ENCODE results near the gene ANKS3. TPM values are rescaled to one million over a fixed set of nuclear protein-coding genes. Genes with fewer than 3 reads are reported as not detected.
A peak's percentile ranks its signal among the peaks of the same experiment; 100 is the strongest.

ANKS3 gene
- total and polyA plus RNA-seq, 9 donors, result 12.0 to 19.6 (median 16.3) TPM

DNA sequence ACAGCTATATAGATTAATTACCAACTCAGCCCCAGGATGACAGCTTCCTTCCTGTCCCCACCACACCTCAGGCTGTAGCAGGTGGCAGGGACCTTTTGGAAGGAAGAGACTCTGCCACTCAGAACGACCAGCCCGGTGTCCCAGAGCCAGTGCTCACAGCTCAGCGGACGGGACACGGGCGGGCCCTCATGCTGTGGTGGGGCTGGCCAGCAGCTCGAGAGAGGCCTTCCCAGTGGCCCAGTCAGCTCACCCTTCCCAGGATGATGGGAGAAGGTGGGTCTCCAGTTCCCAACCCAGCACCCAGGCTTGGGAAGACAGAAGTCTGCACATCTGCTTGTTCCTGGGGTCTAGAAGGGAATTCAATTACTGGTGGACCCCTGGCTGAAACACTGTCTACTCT, 30.2 kb downstream of the ANKS3 start:
- Histone ChIP-seq H3K4me1 (ENCODE audit: control insufficient read depth, insufficient read depth, low read length) (no peaks in the 10 kb centered on the region), H3K27me3 (ENCODE audit: control insufficient read depth, insufficient read depth, low read length) (no peaks in the 10 kb centered on the region), H3K36me3 (ENCODE audit: control insufficient read depth, insufficient read depth, low read length) (peaks cover 72% of the 10 kb centered on the region), H3K9me3 (replicated peaks; ENCODE audit: control insufficient read depth, low read depth, low read length) (no peaks in the 10 kb centered on the region), H3K4me3 (ENCODE audit: low read length) (no peak overlapping the region), H3K27ac (ENCODE audit: low read length) (no peak overlapping the region)
- no peak for DNase-seq
- WGBS (ENCODE audit: insufficient coverage), result 100% methylated on average over 1 of the region's 7 CpGs

DNA sequence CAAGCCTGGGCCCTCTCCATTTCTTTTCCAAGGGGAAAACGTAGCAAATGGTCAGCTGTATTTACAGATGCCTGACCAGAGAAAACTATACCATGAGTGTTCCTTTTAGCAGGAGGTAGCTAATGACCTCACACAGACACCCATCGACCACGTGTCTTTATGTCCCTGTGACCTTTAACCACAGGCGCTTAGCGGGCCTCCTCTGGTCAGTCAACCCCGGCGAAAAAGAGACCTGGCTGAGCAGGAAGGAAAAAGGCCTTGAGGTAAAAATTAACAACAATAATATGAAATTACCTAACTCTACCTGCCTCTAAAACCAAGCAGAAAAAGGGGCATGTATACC, 31.6 kb downstream of the ANKS3 start:
- no peak for DNase-seq
- H3K27ac ChIP-seq (ENCODE audit: low read length), result no peak overlapping the region
- H3K9me3 ChIP-seq (replicated peaks; ENCODE audit: control insufficient read depth, low read depth, low read length), result no peaks in the 10 kb centered on the region
- WGBS (ENCODE audit: insufficient coverage), result 53% methylated on average over 3 of the region's 7 CpGs
- H3K36me3 ChIP-seq (ENCODE audit: control insufficient read depth, insufficient read depth, low read length), result peaks cover 87% of the 10 kb centered on the region
- no peaks in the 10 kb centered on the region for H3K27me3 ChIP-seq (ENCODE audit: control insufficient read depth, insufficient read depth, low read length)
- H3K4me3 ChIP-seq (ENCODE audit: low read length), result no peak overlapping the region
- H3K4me1 ChIP-seq (ENCODE audit: control insufficient read depth, insufficient read depth, low read length), result no peaks in the 10 kb centered on the region

DNA sequence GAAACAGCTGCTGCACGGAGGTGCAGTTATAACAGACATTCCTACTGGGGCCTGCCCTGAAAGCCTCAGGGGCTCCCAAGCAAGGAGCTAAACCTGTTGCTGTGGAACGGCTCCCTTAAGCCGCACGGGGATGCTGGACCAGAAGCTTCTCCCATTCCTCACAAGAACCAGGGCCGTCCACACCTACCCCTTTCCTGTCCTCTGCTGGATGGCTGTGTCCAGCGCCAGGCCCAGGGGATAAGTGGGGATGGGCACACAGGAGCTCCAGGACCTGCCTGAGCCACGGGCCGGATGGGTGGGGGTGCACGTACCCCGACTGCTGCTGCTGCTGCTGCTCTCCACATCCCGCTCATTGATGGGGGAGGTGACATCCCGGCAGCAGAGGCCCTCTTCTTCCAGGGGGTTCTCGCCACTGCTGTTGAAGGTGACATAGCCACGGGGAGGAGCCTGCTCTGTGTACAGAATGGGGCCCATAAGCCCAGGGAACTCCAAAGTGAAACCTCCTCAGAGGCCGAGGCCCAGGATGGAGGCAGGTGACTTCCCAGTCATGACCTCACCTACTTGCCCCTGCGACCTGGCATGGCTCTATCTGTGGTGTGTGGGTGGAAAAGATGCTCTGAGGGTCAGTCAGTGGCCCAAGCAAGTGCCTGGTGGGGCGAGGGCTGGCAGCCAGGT, 32.1 kb downstream of the ANKS3 start:
- DNase-seq, result no peak
- Histone ChIP-seq H3K27me3 (ENCODE audit: control insufficient read depth, insufficient read depth, low read length) (no peaks in the 10 kb centered on the region), H3K4me3 (ENCODE audit: low read length) (no peak overlapping the region), H3K9me3 (replicated peaks; ENCODE audit: control insufficient read depth, low read depth, low read length) (no peaks in the 10 kb centered on the region), H3K27ac (ENCODE audit: low read length) (no peak overlapping the region), H3K4me1 (ENCODE audit: control insufficient read depth, insufficient read depth, low read length) (no peaks in the 10 kb centered on the region), H3K36me3 (ENCODE audit: control insufficient read depth, insufficient read depth, low read length) (peaks cover 87% of the 10 kb centered on the region)
- 81% methylated on average over 7 of the region's 17 CpGs for WGBS (ENCODE audit: insufficient coverage)

DNA sequence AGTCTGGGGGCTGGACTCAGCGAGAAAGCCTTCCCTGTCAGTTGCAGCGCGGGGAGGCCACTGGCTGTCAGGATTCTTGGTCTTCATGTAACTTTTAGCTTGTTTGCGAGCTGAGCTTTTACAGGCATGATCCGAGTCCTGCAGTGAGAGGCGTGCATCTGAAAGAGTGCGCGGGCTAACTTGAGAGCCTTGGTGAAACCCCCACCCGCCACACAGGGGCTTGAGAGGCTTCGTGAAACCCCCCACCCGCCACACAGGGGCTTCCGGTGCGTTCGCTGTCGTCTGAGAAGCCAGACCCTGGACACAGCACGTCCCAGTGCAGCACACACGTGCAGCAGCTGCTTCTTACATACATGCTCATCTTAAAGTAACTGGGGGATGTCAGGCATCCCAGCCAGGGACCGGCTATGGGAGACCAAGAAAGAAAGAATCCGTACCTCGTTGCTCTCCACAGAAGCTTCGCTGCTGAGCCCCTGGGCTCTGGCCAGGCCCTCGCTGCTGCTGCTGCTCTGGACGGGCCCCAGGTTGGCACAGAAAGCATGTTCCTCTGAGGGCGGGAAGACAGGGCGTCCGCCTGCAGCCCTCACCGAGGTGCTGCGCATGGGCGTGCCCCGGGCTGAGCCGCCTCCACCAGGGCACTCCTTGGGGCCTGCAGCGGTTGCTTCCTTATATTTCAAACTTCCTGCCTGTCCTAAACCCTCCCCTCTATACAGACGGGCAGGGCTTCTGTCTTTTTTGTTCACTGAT, 32.9 kb downstream of the ANKS3 start:
- no peak overlapping the region for H3K4me3 ChIP-seq (ENCODE audit: low read length)
- 81% methylated on average over 26 of the region's 33 CpGs for WGBS (ENCODE audit: insufficient coverage)
- no peak overlapping the region for H3K27ac ChIP-seq (ENCODE audit: low read length)
- H3K9me3 ChIP-seq (replicated peaks; ENCODE audit: control insufficient read depth, low read depth, low read length), result no peaks in the 10 kb centered on the region
- peaks cover under 1% of the 10 kb centered on the region for H3K4me1 ChIP-seq (ENCODE audit: control insufficient read depth, insufficient read depth, low read length)
- H3K27me3 ChIP-seq (ENCODE audit: control insufficient read depth, insufficient read depth, low read length), result no peaks in the 10 kb centered on the region
- no peak for DNase-seq
- peaks cover 88% of the 10 kb centered on the region for H3K36me3 ChIP-seq (ENCODE audit: control insufficient read depth, insufficient read depth, low read length)

DNA sequence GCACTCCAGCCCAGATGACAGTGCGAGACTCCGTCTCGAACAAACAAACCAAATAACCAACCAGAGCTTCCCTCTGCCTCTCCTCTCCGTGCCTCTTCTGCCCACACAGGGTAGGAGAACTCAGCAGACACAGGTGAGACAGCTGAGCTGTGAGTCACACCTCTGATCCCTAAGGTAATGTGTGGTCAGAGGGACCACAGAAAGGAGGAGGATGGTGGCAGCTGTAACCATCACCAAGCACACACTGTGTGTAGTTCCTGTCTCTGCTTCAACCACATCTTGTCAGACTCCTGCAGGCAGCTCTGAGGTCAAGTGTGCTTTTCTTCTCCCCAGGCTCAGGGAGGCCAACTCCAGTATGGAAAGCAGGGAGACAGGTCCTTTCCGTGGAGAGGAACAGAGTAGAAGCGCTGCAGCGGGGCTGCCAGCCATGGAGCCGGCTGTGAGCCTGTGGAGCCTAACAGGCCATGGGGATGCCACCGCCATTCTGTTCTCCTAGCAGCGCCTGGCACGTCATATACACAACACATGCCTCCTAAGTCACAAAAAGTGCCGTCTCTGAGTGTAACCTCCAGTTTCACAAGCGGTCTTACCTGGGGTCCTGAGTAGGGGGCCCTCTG, 33.6 kb downstream of the ANKS3 start:
- peaks cover 94% of the 10 kb centered on the region for H3K36me3 ChIP-seq (ENCODE audit: control insufficient read depth, insufficient read depth, low read length)
- peaks cover 7% of the 10 kb centered on the region for H3K4me1 ChIP-seq (ENCODE audit: control insufficient read depth, insufficient read depth, low read length)
- DNase-seq, result no peak
- 95% methylated on average over 9 of the region's 13 CpGs for WGBS (ENCODE audit: insufficient coverage)
- H3K27ac ChIP-seq (ENCODE audit: low read length), result no peak overlapping the region
- no peak overlapping the region for H3K4me3 ChIP-seq (ENCODE audit: low read length)
- H3K27me3 ChIP-seq (ENCODE audit: control insufficient read depth, insufficient read depth, low read length), result no peaks in the 10 kb centered on the region
- H3K9me3 ChIP-seq (replicated peaks; ENCODE audit: control insufficient read depth, low read depth, low read length), result no peaks in the 10 kb centered on the region

DNA sequence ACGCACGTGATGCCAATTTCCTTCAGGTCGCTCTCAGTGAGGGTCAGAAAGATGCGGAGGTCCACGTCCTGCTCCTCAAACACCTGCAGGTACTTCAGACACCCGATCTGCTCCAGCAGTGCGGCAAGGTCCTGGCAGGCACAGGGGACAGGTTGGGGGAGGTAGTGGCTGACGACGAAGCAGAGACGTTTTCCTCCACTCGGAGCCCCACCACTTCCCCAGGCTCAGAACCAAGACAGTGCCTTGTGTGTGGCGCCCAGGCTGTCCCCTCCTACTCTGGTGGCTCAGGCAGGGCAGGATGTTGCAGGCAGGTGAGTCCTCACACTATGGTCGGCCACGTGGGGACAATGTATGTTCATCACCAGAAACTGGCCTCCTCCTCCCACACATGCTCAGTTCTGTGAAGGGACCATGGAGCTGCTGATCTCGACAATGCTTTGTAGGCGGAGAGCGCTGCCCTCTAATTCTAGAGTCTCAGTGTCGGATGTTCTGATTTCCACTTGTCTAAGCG, 35.0 kb downstream of the ANKS3 start:
- WGBS (ENCODE audit: insufficient coverage), result 85% methylated on average over 13 of the region's 19 CpGs
- Histone ChIP-seq H3K4me3 (ENCODE audit: low read length) (no peak overlapping the region), H3K9me3 (replicated peaks; ENCODE audit: control insufficient read depth, low read depth, low read length) (no peaks in the 10 kb centered on the region), H3K27me3 (ENCODE audit: control insufficient read depth, insufficient read depth, low read length) (no peaks in the 10 kb centered on the region), H3K36me3 (ENCODE audit: control insufficient read depth, insufficient read depth, low read length) (peaks cover 86% of the 10 kb centered on the region), H3K4me1 (ENCODE audit: control insufficient read depth, insufficient read depth, low read length) (peaks cover 19% of the 10 kb centered on the region), H3K27ac (ENCODE audit: low read length) (no peak overlapping the region)
- DNase-seq, result no peak

DNA sequence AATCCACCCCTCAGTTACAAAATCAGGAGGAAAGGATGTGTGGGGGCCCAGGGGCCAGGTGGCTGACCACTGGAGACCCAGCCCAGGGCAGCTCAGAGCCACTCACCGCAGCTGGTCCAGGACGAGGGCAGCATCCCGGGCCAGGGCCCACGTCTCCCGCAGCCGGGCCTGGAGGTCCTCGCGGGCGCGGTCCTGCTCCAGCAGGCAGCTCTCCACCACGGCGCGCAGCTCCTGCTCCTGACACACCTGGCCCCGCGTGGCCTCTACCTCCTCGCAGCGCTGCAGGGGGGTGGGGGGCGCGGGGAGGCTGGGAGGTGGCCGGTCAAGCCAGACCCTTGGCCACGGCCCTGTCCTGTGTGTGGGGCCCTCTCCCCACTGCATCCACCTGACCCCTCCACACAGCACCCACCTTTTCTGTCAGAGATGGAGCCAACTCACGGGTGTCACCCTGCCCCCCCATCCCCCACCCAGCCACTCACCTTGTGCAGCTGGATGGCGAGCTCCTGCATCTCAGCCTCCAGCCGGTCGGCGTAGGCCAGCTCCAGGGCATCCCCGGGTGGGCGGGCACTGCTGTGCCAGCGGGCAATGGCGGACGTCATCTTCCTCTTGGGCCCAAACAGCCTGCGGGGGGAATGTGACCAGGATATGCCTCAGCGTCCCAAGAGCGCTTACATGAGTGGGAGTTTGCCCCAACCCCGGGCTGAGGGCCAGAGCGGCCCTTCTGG, 35.6 kb downstream of the ANKS3 start:
- WGBS (ENCODE audit: insufficient coverage), result 90% methylated on average over 32 of the region's 36 CpGs
- Histone ChIP-seq H3K9me3 (replicated peaks; ENCODE audit: control insufficient read depth, low read depth, low read length) (no peaks in the 10 kb centered on the region), H3K27ac (ENCODE audit: low read length) (no peak overlapping the region), H3K4me3 (ENCODE audit: low read length) (no peak overlapping the region), H3K36me3 (ENCODE audit: control insufficient read depth, insufficient read depth, low read length) (peaks cover 80% of the 10 kb centered on the region), H3K4me1 (ENCODE audit: control insufficient read depth, insufficient read depth, low read length) (peaks cover 19% of the 10 kb centered on the region), H3K27me3 (ENCODE audit: control insufficient read depth, insufficient read depth, low read length) (no peaks in the 10 kb centered on the region)
- peak; percentile 6 for DNase-seq

DNA sequence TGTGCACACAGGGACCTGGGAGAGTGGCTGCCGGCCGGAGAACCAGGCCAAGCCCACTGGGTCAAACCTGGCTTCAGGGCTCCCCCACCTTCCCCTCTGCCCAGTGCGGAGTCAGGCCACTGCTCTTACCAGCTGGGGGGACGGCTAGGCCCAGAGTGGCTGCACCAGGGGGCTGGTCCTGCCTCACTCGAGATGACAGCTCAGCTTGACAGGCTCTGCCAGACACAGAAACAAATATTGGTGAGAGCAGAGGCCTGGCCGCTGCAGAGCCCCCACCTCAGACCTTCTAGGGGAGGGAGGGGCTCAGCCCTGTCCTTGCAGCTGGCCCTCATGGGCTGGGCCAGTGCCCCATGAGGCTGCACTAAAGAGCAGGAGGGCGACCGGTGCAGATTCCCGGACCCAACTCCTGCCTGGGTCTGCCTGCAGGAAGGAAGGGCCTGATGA, 36.2 kb downstream of the ANKS3 start:
- H3K9me3 ChIP-seq (replicated peaks; ENCODE audit: control insufficient read depth, low read depth, low read length), result no peaks in the 10 kb centered on the region
- no peaks in the 10 kb centered on the region for H3K27me3 ChIP-seq (ENCODE audit: control insufficient read depth, insufficient read depth, low read length)
- peaks cover 22% of the 10 kb centered on the region for H3K4me1 ChIP-seq (ENCODE audit: control insufficient read depth, insufficient read depth, low read length)
- H3K27ac ChIP-seq (ENCODE audit: low read length), result no peak overlapping the region
- 54% methylated on average over 4 of the region's 9 CpGs for WGBS (ENCODE audit: insufficient coverage)
- DNase-seq, result peak; percentile 4
- peaks cover 76% of the 10 kb centered on the region for H3K36me3 ChIP-seq (ENCODE audit: control insufficient read depth, insufficient read depth, low read length)
- no peak overlapping the region for H3K4me3 ChIP-seq (ENCODE audit: low read length)

DNA sequence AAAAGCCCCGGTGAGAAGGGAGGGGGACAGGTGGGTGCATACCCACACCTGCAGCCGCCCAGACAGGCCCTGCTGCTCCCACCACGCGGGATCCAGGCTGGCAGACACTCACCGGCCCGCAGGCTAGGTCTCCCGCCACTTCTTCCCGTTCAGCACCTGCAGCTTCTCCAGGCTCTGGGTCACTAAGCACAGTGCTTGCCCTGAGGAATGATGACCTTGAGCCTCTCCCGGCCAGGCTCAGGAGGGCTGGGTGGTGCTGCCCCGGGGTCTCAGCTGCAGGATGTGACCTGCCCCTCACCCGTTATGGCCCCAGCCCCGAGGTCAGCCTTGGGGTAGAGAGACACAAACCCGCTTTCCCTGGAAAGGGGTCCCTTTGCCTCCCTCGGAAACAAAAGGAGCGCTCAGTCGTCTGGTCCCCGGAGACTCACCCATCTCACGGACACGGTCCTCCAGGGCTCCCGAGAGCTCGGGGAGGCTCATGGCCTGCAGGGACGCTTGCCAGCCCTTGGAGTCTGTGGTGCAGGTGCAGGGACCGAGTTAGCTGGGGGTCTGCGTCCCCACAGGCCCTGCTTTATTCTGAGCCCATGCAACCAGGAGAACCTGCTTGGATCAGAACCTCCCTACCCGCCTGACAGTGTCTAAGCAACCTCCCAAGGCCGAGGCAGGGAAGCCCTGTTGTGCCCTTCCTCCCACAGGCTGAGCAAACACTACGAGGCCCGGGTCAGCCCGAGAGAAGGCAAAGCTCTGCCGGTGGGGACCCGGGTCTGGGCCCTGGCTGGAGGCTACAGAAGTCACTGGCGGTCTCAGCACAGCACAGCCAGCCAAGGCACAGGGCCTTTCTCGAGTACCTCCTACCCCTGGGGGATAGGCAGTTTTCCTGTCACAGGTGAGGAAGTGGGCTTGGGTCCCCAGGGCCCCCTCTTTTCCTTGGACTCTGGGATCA, 36.9 kb downstream of the ANKS3 start:
- H3K27ac ChIP-seq (ENCODE audit: low read length), result no peak overlapping the region
- H3K27me3 ChIP-seq (ENCODE audit: control insufficient read depth, insufficient read depth, low read length), result no peaks in the 10 kb centered on the region
- peaks cover 29% of the 10 kb centered on the region for H3K4me1 ChIP-seq (ENCODE audit: control insufficient read depth, insufficient read depth, low read length)
- peak; percentile 11 for DNase-seq
- peaks cover 70% of the 10 kb centered on the region for H3K36me3 ChIP-seq (ENCODE audit: control insufficient read depth, insufficient read depth, low read length)
- no peaks in the 10 kb centered on the region for H3K9me3 ChIP-seq (replicated peaks; ENCODE audit: control insufficient read depth, low read depth, low read length)
- WGBS (ENCODE audit: insufficient coverage), result 77% methylated on average over 28 of the region's 33 CpGs
- no peak overlapping the region for H3K4me3 ChIP-seq (ENCODE audit: low read length)
